Gastrocnemius medialis (tissue), 4 donors: ENCODE results near the gene PDF.

Experiments used
- POLR2A ChIP-seq, 2 donors: fragments of 450-650 bp; IDR thresholded peaks; one replicate each; pipeline ENCODE4 v1.6.1; 2017; ENCODE audit warnings: antibody characterized with exemption in 2 of 2, mild to moderate bottlenecking in 2 of 2, moderate library complexity in 2 of 2
- TF ChIP-seq, protein P1 (sequence below), 5 experiments: fragments of 450-650 bp in 3 of 5; fragments of 200-600 bp in 2 of 5; sonication (generic) in 2 of 5; IDR thresholded peaks in 4 of 5; conservative IDR thresholded peaks in 1 of 5; 1 replicate in 4 of 5; 2 replicates in 1 of 5; pipeline ENCODE4 v1.5.1; 2016 to 2019; ENCODE audit warnings: antibody characterized with exemption in 5 of 5, mild to moderate bottlenecking in 3 of 5, moderate library complexity in 3 of 5

- TF ChIP-seq, protein P1, sequence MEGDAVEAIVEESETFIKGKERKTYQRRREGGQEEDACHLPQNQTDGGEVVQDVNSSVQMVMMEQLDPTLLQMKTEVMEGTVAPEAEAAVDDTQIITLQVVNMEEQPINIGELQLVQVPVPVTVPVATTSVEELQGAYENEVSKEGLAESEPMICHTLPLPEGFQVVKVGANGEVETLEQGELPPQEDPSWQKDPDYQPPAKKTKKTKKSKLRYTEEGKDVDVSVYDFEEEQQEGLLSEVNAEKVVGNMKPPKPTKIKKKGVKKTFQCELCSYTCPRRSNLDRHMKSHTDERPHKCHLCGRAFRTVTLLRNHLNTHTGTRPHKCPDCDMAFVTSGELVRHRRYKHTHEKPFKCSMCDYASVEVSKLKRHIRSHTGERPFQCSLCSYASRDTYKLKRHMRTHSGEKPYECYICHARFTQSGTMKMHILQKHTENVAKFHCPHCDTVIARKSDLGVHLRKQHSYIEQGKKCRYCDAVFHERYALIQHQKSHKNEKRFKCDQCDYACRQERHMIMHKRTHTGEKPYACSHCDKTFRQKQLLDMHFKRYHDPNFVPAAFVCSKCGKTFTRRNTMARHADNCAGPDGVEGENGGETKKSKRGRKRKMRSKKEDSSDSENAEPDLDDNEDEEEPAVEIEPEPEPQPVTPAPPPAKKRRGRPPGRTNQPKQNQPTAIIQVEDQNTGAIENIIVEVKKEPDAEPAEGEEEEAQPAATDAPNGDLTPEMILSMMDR (IDR thresholded peaks at IDR 0.05 in 4 of 5, conservative IDR thresholded peaks at IDR 0.05 in 1 of 5), result no peak
- no peak for TF ChIP-seq POLR2A (IDR thresholded peaks at IDR 0.05)
These were observed 8.3 kb upstream of the PDF start for GRCh38 chr16:69338557-69339288.
